ENCODE measurements around the gene CDH13. TPM values are rescaled to one million over a fixed set of nuclear protein-coding genes. Genes with fewer than 3 reads are reported as not detected.

CDH13 gene
- total and polyA plus RNA-seq, 2 experiments from 2014 or later: 1.6 to 4.4 TPM

DNA sequence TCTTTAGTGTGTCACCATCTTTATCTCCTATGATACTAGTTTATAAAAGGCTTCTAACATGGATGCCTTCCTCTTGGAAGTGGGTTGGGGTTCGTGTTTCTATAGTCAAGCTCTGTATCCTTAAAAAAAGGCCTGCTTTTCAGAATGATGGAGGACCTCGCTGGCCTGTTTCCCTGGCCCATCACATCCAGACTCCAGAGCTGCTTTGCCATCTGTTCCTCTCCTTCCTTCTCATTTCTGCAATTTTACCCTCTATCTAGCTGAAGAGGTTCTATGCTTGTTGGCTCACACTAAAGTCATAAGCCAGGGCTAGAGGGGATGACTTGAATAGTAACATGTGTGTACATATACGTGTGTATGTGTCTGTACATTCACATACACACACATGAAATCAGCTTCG lies 730.2 kb downstream of the CDH13 start:
- H3K9me2 ChIP-seq (ENCODE audit: insufficient read depth): no peaks in the 10 kb centered on the region
- H3K36me3 Mint-ChIP-seq (ENCODE audit: low read depth): no peaks in the 10 kb centered on the region
- H3K4me1 Mint-ChIP-seq: no peaks in the 10 kb centered on the region
- TF ChIP-seq, protein P1, sequence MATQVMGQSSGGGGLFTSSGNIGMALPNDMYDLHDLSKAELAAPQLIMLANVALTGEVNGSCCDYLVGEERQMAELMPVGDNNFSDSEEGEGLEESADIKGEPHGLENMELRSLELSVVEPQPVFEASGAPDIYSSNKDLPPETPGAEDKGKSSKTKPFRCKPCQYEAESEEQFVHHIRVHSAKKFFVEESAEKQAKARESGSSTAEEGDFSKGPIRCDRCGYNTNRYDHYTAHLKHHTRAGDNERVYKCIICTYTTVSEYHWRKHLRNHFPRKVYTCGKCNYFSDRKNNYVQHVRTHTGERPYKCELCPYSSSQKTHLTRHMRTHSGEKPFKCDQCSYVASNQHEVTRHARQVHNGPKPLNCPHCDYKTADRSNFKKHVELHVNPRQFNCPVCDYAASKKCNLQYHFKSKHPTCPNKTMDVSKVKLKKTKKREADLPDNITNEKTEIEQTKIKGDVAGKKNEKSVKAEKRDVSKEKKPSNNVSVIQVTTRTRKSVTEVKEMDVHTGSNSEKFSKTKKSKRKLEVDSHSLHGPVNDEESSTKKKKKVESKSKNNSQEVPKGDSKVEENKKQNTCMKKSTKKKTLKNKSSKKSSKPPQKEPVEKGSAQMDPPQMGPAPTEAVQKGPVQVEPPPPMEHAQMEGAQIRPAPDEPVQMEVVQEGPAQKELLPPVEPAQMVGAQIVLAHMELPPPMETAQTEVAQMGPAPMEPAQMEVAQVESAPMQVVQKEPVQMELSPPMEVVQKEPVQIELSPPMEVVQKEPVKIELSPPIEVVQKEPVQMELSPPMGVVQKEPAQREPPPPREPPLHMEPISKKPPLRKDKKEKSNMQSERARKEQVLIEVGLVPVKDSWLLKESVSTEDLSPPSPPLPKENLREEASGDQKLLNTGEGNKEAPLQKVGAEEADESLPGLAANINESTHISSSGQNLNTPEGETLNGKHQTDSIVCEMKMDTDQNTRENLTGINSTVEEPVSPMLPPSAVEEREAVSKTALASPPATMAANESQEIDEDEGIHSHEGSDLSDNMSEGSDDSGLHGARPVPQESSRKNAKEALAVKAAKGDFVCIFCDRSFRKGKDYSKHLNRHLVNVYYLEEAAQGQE (IDR thresholded peaks at IDR 0.05; ENCODE audit: unreplicated experiment): no peak
- TF ChIP-seq NANOG (IDR thresholded peaks at IDR 0.05; ENCODE audit: borderline replicate concordance): no peak
- TF ChIP-seq, protein P2, sequence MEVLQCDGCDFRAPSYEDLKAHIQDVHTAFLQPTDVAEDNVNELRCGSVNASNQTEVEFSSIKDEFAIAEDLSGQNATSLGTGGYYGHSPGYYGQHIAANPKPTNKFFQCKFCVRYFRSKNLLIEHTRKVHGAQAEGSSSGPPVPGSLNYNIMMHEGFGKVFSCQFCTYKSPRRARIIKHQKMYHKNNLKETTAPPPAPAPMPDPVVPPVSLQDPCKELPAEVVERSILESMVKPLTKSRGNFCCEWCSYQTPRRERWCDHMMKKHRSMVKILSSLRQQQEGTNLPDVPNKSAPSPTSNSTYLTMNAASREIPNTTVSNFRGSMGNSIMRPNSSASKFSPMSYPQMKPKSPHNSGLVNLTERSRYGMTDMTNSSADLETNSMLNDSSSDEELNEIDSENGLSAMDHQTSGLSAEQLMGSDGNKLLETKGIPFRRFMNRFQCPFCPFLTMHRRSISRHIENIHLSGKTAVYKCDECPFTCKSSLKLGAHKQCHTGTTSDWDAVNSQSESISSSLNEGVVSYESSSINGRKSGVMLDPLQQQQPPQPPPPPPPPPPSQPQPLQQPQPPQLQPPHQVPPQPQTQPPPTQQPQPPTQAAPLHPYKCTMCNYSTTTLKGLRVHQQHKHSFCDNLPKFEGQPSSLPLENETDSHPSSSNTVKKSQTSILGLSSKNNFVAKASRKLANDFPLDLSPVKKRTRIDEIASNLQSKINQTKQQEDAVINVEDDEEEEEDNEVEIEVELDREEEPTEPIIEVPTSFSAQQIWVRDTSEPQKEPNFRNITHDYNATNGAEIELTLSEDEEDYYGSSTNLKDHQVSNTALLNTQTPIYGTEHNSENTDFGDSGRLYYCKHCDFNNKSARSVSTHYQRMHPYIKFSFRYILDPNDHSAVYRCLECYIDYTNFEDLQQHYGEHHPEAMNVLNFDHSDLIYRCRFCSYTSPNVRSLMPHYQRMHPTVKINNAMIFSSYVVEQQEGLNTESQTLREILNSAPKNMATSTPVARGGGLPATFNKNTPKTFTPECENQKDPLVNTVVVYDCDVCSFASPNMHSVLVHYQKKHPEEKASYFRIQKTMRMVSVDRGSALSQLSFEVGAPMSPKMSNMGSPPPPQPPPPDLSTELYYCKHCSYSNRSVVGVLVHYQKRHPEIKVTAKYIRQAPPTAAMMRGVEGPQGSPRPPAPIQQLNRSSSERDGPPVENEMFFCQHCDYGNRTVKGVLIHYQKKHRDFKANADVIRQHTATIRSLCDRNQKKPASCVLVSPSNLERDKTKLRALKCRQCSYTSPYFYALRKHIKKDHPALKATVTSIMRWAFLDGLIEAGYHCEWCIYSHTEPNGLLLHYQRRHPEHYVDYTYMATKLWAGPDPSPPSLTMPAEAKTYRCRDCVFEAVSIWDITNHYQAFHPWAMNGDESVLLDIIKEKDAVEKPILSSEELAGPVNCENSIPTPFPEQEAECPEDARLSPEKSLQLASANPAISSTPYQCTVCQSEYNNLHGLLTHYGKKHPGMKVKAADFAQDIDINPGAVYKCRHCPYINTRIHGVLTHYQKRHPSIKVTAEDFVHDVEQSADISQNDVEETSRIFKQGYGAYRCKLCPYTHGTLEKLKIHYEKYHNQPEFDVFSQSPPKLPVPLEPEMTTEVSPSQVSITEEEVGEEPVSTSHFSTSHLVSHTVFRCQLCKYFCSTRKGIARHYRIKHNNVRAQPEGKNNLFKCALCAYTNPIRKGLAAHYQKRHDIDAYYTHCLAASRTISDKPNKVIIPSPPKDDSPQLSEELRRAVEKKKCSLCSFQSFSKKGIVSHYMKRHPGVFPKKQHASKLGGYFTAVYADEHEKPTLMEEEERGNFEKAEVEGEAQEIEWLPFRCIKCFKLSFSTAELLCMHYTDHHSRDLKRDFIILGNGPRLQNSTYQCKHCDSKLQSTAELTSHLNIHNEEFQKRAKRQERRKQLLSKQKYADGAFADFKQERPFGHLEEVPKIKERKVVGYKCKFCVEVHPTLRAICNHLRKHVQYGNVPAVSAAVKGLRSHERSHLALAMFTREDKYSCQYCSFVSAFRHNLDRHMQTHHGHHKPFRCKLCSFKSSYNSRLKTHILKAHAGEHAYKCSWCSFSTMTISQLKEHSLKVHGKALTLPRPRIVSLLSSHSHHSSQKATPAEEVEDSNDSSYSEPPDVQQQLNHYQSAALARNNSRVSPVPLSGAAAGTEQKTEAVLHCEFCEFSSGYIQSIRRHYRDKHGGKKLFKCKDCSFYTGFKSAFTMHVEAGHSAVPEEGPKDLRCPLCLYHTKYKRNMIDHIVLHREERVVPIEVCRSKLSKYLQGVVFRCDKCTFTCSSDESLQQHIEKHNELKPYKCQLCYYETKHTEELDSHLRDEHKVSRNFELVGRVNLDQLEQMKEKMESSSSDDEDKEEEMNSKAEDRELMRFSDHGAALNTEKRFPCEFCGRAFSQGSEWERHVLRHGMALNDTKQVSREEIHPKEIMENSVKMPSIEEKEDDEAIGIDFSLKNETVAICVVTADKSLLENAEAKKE (CRISPR knock-in tag; IDR thresholded peaks at IDR 0.05): no peak
- TF ChIP-seq ZNF331 (CRISPR knock-in tag; IDR thresholded peaks at IDR 0.05; ENCODE audit: low read depth): no peak
- TF ChIP-seq POLR2AphosphoS5 (IDR thresholded peaks at IDR 0.05; ENCODE audit: low read depth): no peak
- TF ChIP-seq EZH2 (IDR thresholded peaks at IDR 0.05; ENCODE audit: low read depth, unreplicated experiment): no peak
- no peak for TF ChIP-seq ZNF114 (CRISPR knock-in tag; IDR thresholded peaks at IDR 0.05)
- no peaks in the 10 kb centered on the region for H4K20me1 ChIP-seq (replicated peaks; ENCODE audit: insufficient read depth)
- H3K27ac Mint-ChIP-seq: no peak overlapping the region
- no peak overlapping the region for H3K4me3 Mint-ChIP-seq
- H3K36me3 ChIP-seq (ENCODE audit: insufficient read depth): no peaks in the 10 kb centered on the region
- H3K27ac ChIP-seq (ENCODE audit: low read depth): no peak overlapping the region
- no peak overlapping the region for H2AFZ ChIP-seq
- H3K9me3 Mint-ChIP-seq: no peaks in the 10 kb centered on the region
- H3K27me3 Mint-ChIP-seq (ENCODE audit: insufficient read depth, low read depth, poor library complexity): peaks cover 4% of the 10 kb centered on the region
- no peaks in the 10 kb centered on the region for H3K4me1 ChIP-seq (ENCODE audit: insufficient read depth)
- ATAC-seq (no peak), DNase-seq (ENCODE audit: low spot score) (no peak)
- H3K27me3 ChIP-seq (ENCODE audit: insufficient read depth): no peaks in the 10 kb centered on the region
- no peaks in the 10 kb centered on the region for H3F3A ChIP-seq (replicated peaks; ENCODE audit: low read depth)
- no peaks in the 10 kb centered on the region for H3K79me2 ChIP-seq (replicated peaks; ENCODE audit: insufficient read depth)
- no peak overlapping the region for H3K4me2 ChIP-seq
- no peak overlapping the region for H3K4me3 ChIP-seq

Data from GM23338 (cell line).